Thoracic aorta (tissue), 2 donors: ENCODE data around the gene SPHKAP. TPM values are rescaled to one million over a fixed set of nuclear protein-coding genes. Genes with fewer than 3 reads are reported as not detected.

ENCODE experiments used
- ATAC-seq: fragments of 150-250 bp; one replicate; pipeline ENCODE4 v1.8.0; 2017; ENCODE audit warnings: low read depth; ENCODE audit not compliant: insufficient number of reproducible peaks, low FRiP score
- DNase-seq: peaks from one replicate; pipeline ENCODE4 v3.0.0-alpha.2; 2020; ENCODE audit warnings: low spot score
- H3K27ac ChIP-seq, 2 donors: fragments of 200-600 bp; sonication (generic); 1 replicate in 1 of 2; 2 replicates in 1 of 2; pipeline ENCODE4 v1.5.1; 2016; ENCODE audit warnings: mild to moderate bottlenecking in 2 of 2, moderate library complexity in 2 of 2
- H3K27me3 ChIP-seq: fragments of 200-600 bp; sonication (generic); replicated peaks from 2 replicates; pipeline ENCODE4 v1.6.0; 2016; ENCODE audit warnings: mild to moderate bottlenecking; ENCODE audit not compliant: insufficient read depth
- H3K36me3 ChIP-seq: fragments of 200-600 bp; sonication (generic); one replicate; pipeline ENCODE4 v1.5.1; 2016
- H3K4me1 ChIP-seq, 2 donors: fragments of 200-600 bp; sonication (generic); 1 replicate in 1 of 2; 2 replicates in 1 of 2; pipeline versions ENCODE4 v1.5.1 to v1.6.0; 2016; ENCODE audit warnings: low read depth in 2 of 2, mild to moderate bottlenecking in 1 of 2; ENCODE audit not compliant: control insufficient read depth in 1 of 2
- H3K4me3 ChIP-seq: fragments of 200-600 bp; sonication (generic); 2 replicates; pipeline ENCODE4 v1.5.1; 2016; ENCODE audit warnings: mild to moderate bottlenecking
- H3K9me3 ChIP-seq: fragments of 200-600 bp; sonication (generic); 2 replicates; pipeline ENCODE4 v1.5.1; 2016
- total RNA-seq, 2 donors: library from RNA; depleted of rRNA; stranded (reverse); fragments of >200 nt; gene quantifications; one replicate each; pipeline versions ENCODE4 v1.1.0 to v1.2.3, GENCODE V29; 2016
- TF ChIP-seq, protein P1 (sequence below): fragments of 200-600 bp; sonication (generic); IDR thresholded peaks from one replicate; pipeline ENCODE4 v1.5.1; 2019; ENCODE audit warnings: antibody characterized with exemption

Gene SPHKAP
- total RNA-seq, 2 donors from 2014 or later = 0.07 to 0.41 TPM

- ATAC-seq (no peak), DNase-seq (no peak)
- no peak overlapping the region for H3K27ac ChIP-seq
- no peaks in the 10 kb centered on the region for H3K9me3 ChIP-seq
- H3K36me3 ChIP-seq = no peaks in the 10 kb centered on the region
- no peaks in the 10 kb centered on the region for H3K27me3 ChIP-seq
- TF ChIP-seq, protein P1, sequence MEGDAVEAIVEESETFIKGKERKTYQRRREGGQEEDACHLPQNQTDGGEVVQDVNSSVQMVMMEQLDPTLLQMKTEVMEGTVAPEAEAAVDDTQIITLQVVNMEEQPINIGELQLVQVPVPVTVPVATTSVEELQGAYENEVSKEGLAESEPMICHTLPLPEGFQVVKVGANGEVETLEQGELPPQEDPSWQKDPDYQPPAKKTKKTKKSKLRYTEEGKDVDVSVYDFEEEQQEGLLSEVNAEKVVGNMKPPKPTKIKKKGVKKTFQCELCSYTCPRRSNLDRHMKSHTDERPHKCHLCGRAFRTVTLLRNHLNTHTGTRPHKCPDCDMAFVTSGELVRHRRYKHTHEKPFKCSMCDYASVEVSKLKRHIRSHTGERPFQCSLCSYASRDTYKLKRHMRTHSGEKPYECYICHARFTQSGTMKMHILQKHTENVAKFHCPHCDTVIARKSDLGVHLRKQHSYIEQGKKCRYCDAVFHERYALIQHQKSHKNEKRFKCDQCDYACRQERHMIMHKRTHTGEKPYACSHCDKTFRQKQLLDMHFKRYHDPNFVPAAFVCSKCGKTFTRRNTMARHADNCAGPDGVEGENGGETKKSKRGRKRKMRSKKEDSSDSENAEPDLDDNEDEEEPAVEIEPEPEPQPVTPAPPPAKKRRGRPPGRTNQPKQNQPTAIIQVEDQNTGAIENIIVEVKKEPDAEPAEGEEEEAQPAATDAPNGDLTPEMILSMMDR = no peak
- H3K4me3 ChIP-seq = no peak overlapping the region
- H3K4me1 ChIP-seq = no peaks in the 10 kb centered on the region
Measured at GRCh38 chr2:228016402-228016801, 165.1 kb downstream of the SPHKAP start.

DNA sequence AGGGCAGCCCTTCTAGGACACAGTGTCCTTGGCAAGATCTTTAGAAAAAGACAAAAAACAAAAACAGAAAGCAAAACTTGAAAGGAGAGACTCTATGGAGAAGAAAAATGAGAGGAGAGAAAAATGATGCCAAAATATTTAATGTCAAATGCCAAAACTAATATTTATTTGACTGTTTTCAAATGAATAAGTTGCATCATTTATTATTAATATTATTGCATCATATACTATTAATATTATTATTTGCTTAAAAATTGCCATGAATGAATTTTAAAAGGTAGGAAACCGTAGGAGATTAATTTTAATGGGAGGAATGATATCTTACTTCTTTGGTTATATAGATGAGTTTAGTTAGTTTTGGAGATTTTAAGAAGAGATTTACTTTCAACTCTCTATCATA is 165.7 kb downstream of the SPHKAP start:
- no peaks in the 10 kb centered on the region for H3K36me3 ChIP-seq
- H3K27ac ChIP-seq = no peak overlapping the region
- DNase-seq (no peak), ATAC-seq (no peak)
- TF ChIP-seq, protein P1 = no peak
- no peaks in the 10 kb centered on the region for H3K9me3 ChIP-seq
- H3K4me3 ChIP-seq = no peak overlapping the region
- H3K27me3 ChIP-seq = no peaks in the 10 kb centered on the region
- H3K4me1 ChIP-seq = no peaks in the 10 kb centered on the region

DNA sequence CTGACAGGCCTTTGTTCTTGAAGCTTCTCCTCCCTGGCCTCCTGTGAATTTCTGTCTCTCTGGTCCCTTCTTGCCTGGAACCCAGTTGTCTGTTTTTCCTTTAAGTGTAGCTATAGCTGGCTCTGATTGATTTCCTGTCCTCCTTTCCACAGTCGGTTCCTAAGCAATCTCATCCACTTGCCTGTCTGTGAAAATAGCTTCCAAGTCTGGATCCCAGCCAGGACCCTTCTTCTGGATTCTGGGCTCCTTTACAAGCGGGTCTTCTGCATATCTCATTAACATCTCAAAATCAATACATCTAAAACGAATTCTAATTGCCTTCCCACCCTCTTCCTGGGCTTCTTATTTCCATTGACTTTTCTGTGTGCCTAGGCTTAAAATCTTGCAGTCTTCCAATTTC is 185.1 kb downstream of the SPHKAP start:
- ATAC-seq = no peak
- TF ChIP-seq, protein P1 = no peak

GRCh38 chr2:227990937-227991336 is 190.6 kb downstream of the SPHKAP start:
- H3K36me3 ChIP-seq = no peaks in the 10 kb centered on the region
- no peaks in the 10 kb centered on the region for H3K27me3 ChIP-seq
- TF ChIP-seq, protein P1 = no peak
- DNase-seq (no peak), ATAC-seq (no peak)
- no peaks in the 10 kb centered on the region for H3K9me3 ChIP-seq
- no peak overlapping the region for H3K4me3 ChIP-seq
- no peaks in the 10 kb centered on the region for H3K4me1 ChIP-seq
- no peak overlapping the region for H3K27ac ChIP-seq

More for the DNA sequence above, 185.1 kb downstream of the SPHKAP start:
- no peak overlapping the region for H3K27ac ChIP-seq
- no peaks in the 10 kb centered on the region for H3K27me3 ChIP-seq
- H3K36me3 ChIP-seq = no peaks in the 10 kb centered on the region
- no peaks in the 10 kb centered on the region for H3K4me1 ChIP-seq
- DNase-seq = no peak
- no peak overlapping the region for H3K4me3 ChIP-seq
- H3K9me3 ChIP-seq = no peaks in the 10 kb centered on the region

DNA sequence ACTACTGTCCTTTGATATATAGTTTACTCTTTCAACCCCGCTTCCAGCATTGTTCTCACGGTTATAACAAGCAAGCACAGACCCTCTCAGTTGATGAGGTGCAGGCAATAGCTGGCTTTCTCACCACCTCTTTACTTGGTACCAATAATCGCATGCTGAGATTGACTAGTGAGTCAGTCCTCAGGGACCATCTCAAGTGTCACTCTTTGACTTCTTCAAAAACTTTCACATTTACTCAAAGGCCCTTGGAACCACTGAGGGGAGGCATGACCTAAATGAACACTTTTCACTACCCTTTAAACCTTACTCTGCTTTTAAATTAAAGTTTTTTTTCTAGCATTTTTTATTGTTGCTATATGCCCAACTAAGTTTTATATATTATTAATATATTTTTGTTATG is 208.2 kb downstream of the SPHKAP start:
- no peaks in the 10 kb centered on the region for H3K36me3 ChIP-seq
- TF ChIP-seq, protein P1 = no peak
- no peak overlapping the region for H3K27ac ChIP-seq
- no peak for ATAC-seq
- H3K4me1 ChIP-seq = no peaks in the 10 kb centered on the region
- H3K4me3 ChIP-seq = no peak overlapping the region
- no peaks in the 10 kb centered on the region for H3K9me3 ChIP-seq
- no peak for DNase-seq
- H3K27me3 ChIP-seq = no peaks in the 10 kb centered on the region
